HepG2 (cell line): Measurements from ENCODE around the gene NUDT15. TPM values are rescaled to one million over a fixed set of nuclear protein-coding genes. Genes with fewer than 3 reads are reported as not detected.

Source experiments
- ARID2 ChIP-seq: sonication (generic); formaldehyde crosslinking; IDR thresholded peaks from 2 replicates; pipeline ENCODE4 v1.8.1; 2022; ENCODE audit warnings: mild to moderate bottlenecking, missing genetic modification reagents, borderline replicate concordance
- SAP130 ChIP-seq: IDR thresholded peaks from 2 replicates; pipeline ENCODE4 v1.6.1; 2016; ENCODE audit warnings: low read depth
- SRSF1 ChIP-seq: fragments of 200-400 bp; formaldehyde crosslinking; optimal IDR thresholded peaks from 2 replicates; pipeline ENCODE3; 2017; ENCODE audit warnings: mild to moderate bottlenecking, low read depth, low read length, moderate library complexity
- UBTF ChIP-seq: sonication (generic); formaldehyde crosslinking; IDR thresholded peaks from 2 replicates; pipeline ENCODE4 v1.4.0; 2020; ENCODE audit warnings: mild to moderate bottlenecking, missing genetic modification reagents
- ZNF234 ChIP-seq: sonication (generic); formaldehyde crosslinking; conservative IDR thresholded peaks from 2 replicates; pipeline ENCODE4 v1.5.1; 2020; ENCODE audit warnings: mild to moderate bottlenecking, missing genetic modification reagents
- ZNF282 ChIP-seq: fragments of 450-650 bp; IDR thresholded peaks from 2 replicates; pipeline ENCODE4 v1.6.1; 2018; ENCODE audit not compliant: partially characterized antibody
- ZNF33B ChIP-seq: sonication (generic); formaldehyde crosslinking; IDR thresholded peaks from 2 replicates; pipeline ENCODE4 v1.5.1; 2020; ENCODE audit warnings: mild to moderate bottlenecking, missing genetic modification reagents
- ZSCAN21 ChIP-seq: sonication (generic); formaldehyde crosslinking; IDR thresholded peaks from 2 replicates; pipeline ENCODE4 v1.8.0; 2022; ENCODE audit warnings: mild to moderate bottlenecking, missing genetic modification reagents, moderate library complexity, borderline replicate concordance
- polyA plus RNA-seq, 8 experiments: library from polyadenylated mRNA; depleted of rRNA in 3 of 8; stranded (reverse) in 7 of 8; unstranded in 1 of 8; fragments of >200 nt; fragmentation: Illumina TruSeq in 4 of 8; extraction: Trizol in 4 of 8; gene quantifications; 2 replicates each; pipeline versions ENCODE4 v1.2.1 to v1.2.3, GENCODE V29; 2011 to 2016; ENCODE audit warnings: low read depth in 4 of 8, missing spikeins in 1 of 8, mixed read lengths in 1 of 8; ENCODE audit not compliant: insufficient read depth in 1 of 8
- total RNA-seq, 5 experiments: library from RNA; depleted of rRNA; stranded (reverse); fragments of >200 nt; fragmentation: Illumina TruSeq; extraction: Trizol; gene quantifications; 2 replicates each; pipeline ENCODE4 v1.2.3, GENCODE V29; 2016; ENCODE audit warnings: low read depth in 1 of 5
- TF ChIP-seq, protein P1 (sequence below): sonication (generic); formaldehyde crosslinking; IDR thresholded peaks from 2 replicates; pipeline ENCODE4 v1.4.0; 2020; ENCODE audit warnings: mild to moderate bottlenecking, missing genetic modification reagents
- TF ChIP-seq, protein P2 (sequence below): sonication (generic); formaldehyde crosslinking; IDR thresholded peaks from 2 replicates; pipeline ENCODE4 v1.4.0; 2020; ENCODE audit warnings: missing genetic modification reagents
- TF ChIP-seq, protein P3 (sequence below): fragments of 450-650 bp; IDR thresholded peaks from 2 replicates; pipeline ENCODE4 v1.6.1; 2017
- TF ChIP-seq, protein P4 (sequence below): sonication (generic); formaldehyde crosslinking; IDR thresholded peaks from 2 replicates; pipeline ENCODE4 v1.5.0; 2020; ENCODE audit warnings: missing genetic modification reagents, mild to moderate bottlenecking, borderline replicate concordance

NUDT15 gene
- total and polyA plus RNA-seq, 2 of the 13 experiments (the other 11 are each of a cell fraction or from before 2014, with no cell fraction given), result 21.3 to 47.3 TPM

- TF ChIP-seq, protein P1, sequence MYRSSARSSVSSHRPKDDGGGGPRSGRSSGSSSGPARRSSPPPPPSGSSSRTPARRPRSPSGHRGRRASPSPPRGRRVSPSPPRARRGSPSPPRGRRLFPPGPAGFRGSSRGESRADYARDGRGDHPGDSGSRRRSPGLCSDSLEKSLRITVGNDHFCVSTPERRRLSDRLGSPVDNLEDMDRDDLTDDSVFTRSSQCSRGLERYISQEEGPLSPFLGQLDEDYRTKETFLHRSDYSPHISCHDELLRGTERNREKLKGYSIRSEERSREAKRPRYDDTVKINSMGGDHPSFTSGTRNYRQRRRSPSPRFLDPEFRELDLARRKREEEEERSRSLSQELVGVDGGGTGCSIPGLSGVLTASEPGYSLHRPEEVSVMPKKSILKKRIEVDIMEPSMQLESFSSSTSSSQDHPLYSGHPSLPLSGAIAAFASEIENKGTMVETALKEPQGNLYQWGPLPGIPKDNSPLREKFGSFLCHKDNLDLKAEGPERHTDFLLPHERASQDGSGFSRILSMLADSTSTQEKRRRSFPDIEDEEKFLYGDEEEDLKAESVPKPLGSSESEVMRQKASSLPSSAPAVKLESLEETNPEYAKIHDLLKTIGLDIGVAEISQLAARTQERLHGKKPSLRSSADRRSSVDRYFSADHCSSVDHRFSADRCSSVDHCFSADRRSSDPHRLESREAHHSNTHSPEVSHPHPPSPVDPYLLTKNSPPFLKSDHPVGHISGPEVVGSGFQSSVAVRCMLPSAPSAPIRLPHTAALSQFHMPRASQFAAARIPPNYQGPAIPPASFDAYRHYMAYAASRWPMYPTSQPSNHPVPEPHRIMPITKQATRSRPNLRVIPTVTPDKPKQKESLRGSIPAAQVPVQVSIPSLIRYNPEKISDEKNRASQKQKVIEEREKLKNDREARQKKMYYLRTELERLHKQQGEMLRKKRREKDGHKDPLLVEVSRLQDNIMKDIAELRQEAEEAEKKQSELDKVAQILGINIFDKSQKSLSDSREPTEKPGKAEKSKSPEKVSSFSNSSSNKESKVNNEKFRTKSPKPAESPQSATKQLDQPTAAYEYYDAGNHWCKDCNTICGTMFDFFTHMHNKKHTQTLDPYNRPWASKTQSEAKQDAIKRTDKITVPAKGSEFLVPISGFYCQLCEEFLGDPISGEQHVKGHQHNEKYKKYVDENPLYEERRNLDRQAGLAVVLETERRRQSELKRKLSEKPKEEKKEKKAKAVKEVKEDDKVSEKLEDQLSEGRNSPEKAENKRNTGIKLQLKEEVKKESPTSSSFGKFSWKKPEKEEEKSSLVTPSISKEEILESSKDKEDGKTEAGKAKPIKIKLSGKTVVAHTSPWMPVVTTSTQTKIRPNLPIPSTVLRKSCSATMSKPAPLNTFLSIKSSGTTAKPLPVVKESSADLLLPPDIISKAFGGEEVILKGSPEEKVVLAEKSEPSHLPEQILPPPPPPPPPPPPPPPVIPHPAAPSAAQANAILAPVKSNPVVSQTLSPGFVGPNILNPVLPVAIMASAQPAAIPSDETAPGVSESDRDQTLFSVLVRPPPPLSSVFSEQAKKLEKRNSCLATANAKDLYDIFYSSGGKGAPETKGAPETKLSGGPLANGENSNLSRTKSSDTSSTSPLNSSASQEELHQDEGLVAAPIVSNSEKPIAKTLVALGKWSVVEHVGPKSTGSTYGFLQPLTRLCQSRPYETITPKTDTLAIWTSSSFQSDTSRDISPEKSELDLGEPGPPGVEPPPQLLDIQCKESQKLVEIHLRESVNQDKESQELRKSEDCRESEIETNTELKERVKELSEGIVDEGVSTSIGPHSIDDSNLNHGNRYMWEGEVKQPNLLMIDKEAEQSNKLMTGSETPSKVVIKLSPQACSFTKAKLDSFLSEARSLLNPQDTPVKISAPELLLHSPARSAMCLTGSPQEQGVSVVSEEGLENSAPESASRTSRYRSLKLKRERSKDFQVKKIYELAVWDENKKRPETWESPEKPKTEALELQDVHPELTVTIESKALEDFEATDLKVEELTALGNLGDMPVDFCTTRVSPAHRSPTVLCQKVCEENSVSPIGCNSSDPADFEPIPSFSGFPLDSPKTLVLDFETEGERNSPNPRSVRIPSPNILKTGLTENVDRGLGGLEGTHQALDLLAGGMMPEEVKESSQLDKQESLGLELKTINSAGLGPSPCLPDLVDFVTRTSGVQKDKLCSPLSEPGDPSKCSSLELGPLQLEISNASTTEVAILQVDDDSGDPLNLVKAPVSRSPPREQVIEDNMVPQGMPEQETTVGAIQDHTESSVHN (CRISPR knock-in tag), result peak; percentile 52; the same call in 1 of the 2 replicates
- TF ChIP-seq ZNF33B, result peak; percentile 84; the same call in 1 of the 2 replicates
- TF ChIP-seq, protein P2, sequence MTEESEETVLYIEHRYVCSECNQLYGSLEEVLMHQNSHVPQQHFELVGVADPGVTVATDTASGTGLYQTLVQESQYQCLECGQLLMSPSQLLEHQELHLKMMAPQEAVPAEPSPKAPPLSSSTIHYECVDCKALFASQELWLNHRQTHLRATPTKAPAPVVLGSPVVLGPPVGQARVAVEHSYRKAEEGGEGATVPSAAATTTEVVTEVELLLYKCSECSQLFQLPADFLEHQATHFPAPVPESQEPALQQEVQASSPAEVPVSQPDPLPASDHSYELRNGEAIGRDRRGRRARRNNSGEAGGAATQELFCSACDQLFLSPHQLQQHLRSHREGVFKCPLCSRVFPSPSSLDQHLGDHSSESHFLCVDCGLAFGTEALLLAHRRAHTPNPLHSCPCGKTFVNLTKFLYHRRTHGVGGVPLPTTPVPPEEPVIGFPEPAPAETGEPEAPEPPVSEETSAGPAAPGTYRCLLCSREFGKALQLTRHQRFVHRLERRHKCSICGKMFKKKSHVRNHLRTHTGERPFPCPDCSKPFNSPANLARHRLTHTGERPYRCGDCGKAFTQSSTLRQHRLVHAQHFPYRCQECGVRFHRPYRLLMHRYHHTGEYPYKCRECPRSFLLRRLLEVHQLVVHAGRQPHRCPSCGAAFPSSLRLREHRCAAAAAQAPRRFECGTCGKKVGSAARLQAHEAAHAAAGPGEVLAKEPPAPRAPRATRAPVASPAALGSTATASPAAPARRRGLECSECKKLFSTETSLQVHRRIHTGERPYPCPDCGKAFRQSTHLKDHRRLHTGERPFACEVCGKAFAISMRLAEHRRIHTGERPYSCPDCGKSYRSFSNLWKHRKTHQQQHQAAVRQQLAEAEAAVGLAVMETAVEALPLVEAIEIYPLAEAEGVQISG, result peak; percentile 99
- TF ChIP-seq SAP130 (CRISPR knock-in tag), result peak; percentile 92
- TF ChIP-seq SRSF1, result no peak
- peak; percentile 74 for TF ChIP-seq UBTF
- TF ChIP-seq ARID2 (CRISPR knock-in tag), result no peak
- TF ChIP-seq ZSCAN21 (CRISPR knock-in tag), result peak; percentile 36; the same call in 1 of the 2 replicates
- no peak for TF ChIP-seq ZNF282
- TF ChIP-seq, protein P3, sequence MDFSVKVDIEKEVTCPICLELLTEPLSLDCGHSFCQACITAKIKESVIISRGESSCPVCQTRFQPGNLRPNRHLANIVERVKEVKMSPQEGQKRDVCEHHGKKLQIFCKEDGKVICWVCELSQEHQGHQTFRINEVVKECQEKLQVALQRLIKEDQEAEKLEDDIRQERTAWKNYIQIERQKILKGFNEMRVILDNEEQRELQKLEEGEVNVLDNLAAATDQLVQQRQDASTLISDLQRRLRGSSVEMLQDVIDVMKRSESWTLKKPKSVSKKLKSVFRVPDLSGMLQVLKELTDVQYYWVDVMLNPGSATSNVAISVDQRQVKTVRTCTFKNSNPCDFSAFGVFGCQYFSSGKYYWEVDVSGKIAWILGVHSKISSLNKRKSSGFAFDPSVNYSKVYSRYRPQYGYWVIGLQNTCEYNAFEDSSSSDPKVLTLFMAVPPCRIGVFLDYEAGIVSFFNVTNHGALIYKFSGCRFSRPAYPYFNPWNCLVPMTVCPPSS, result no peak
- TF ChIP-seq ZNF234 (CRISPR knock-in tag), result peak; percentile 88; the same call in 1 of the 2 replicates
- TF ChIP-seq, protein P4, sequence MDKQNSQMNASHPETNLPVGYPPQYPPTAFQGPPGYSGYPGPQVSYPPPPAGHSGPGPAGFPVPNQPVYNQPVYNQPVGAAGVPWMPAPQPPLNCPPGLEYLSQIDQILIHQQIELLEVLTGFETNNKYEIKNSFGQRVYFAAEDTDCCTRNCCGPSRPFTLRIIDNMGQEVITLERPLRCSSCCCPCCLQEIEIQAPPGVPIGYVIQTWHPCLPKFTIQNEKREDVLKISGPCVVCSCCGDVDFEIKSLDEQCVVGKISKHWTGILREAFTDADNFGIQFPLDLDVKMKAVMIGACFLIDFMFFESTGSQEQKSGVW, result no peak
Measured at GRCh38 chr13:48094781-48095502, 57.4 kb downstream of the NUDT15 start, which contains the start of gene MED4 (continued).
